Measurements from ENCODE around the gene FGFR3.

DNA sequence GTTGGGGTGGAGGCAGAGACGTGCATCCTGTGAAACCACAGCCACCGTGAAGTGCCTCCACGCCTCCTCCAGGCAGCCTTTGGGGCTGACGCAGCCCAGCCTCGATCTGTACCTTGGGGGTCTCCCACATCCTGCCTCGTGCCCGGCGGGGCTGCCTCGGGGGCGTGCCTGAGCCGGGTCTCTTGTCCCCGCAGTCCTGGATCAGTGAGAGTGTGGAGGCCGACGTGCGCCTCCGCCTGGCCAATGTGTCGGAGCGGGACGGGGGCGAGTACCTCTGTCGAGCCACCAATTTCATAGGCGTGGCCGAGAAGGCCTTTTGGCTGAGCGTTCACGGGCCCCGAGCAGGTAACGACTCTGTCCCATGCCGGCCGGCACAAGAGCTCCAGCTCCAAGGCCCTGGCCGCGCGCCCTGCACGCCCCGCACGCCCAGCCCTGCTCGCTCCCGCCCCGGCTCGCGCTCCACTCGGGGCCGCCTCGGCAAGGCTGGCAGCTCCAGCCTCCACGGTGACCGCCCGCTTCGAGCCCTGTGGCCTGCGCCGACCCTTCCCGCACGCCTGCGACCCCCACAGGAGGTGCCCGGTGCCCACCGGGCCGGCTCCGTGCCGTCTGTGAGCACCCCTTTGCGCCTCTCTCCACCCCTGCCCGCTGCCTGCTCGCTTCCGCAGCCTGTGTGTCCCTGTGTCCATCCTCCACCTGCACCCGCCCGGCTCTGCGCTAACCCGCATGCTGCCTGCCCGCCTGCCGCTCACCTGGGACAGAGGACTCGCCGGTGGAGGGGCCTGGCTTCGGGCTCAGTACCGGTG, 9.8 kb downstream of the FGFR3 start:
- TF ChIP-seq, protein P1, sequence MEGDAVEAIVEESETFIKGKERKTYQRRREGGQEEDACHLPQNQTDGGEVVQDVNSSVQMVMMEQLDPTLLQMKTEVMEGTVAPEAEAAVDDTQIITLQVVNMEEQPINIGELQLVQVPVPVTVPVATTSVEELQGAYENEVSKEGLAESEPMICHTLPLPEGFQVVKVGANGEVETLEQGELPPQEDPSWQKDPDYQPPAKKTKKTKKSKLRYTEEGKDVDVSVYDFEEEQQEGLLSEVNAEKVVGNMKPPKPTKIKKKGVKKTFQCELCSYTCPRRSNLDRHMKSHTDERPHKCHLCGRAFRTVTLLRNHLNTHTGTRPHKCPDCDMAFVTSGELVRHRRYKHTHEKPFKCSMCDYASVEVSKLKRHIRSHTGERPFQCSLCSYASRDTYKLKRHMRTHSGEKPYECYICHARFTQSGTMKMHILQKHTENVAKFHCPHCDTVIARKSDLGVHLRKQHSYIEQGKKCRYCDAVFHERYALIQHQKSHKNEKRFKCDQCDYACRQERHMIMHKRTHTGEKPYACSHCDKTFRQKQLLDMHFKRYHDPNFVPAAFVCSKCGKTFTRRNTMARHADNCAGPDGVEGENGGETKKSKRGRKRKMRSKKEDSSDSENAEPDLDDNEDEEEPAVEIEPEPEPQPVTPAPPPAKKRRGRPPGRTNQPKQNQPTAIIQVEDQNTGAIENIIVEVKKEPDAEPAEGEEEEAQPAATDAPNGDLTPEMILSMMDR (IDR thresholded peaks at IDR 0.05; ENCODE audit: low read length), result no peak
- no peak for TF ChIP-seq EZH2 (optimal IDR thresholded peaks at IDR 0.05; ENCODE audit: low read depth, low read length)
